Breast epithelium (tissue), 4 donors: ENCODE measurements around the gene SLC35E2B. TPM values are rescaled to one million over a fixed set of nuclear protein-coding genes. Genes with fewer than 3 reads are reported as not detected.
"Not testable (repeated sequence)": the region's sequence is repeated elsewhere in the genome, so short reads cannot be mapped to it uniquely, and the experiment has no call there.

ENCODE experiments used
- DNase-seq, 2 donors: peaks; one replicate each; pipeline ENCODE4 v3.0.0-alpha.2; 2019; ENCODE audit warnings: low spot score in 2 of 2
- H3K27ac ChIP-seq, 2 donors: fragments of 200-600 bp; sonication (generic) in 1 of 2; one replicate each; pipeline ENCODE4 v1.5.1; 2016 to 2019; ENCODE audit warnings: mild to moderate bottlenecking in 1 of 2
- H3K27me3 ChIP-seq, 2 donors: fragments of 200-600 bp; sonication (generic) in 1 of 2; one replicate each; pipeline versions ENCODE4 v1.5.1 to v1.6.0; 2017 to 2019; ENCODE audit warnings: control low read depth in 1 of 2, mild to moderate bottlenecking in 1 of 2
- H3K36me3 ChIP-seq: fragments of 200-600 bp; one replicate; pipeline ENCODE4 v1.5.1; 2019
- H3K4me1 ChIP-seq, 2 donors: fragments of 200-600 bp; sonication (generic); one replicate each; pipeline ENCODE4 v1.5.1; 2016 to 2019; ENCODE audit warnings: control low read depth in 1 of 2
- H3K4me3 ChIP-seq, 3 donors: fragments of 200-600 bp; sonication (generic); 1 replicate in 2 of 3; 2 replicates in 1 of 3; pipeline ENCODE4 v1.5.1; 2016 to 2019; ENCODE audit warnings: mild to moderate bottlenecking in 3 of 3, moderate library complexity in 2 of 3
- H3K9me3 ChIP-seq, 2 donors: fragments of 200-600 bp; sonication (generic) in 1 of 2; one replicate each; pipeline ENCODE4 v1.5.1; 2016 to 2019; ENCODE audit warnings: control low read depth in 1 of 2
- CTCF ChIP-seq, 3 donors: fragments of 450-650 bp; IDR thresholded peaks; one replicate each; pipeline ENCODE4 v1.5.1; 2016 to 2017; ENCODE audit warnings: antibody characterized with exemption in 3 of 3, mild to moderate bottlenecking in 3 of 3, moderate library complexity in 3 of 3
- POLR2A ChIP-seq: fragments of 450-650 bp; IDR thresholded peaks from one replicate; pipeline ENCODE4 v1.6.1; 2016; ENCODE audit warnings: antibody characterized with exemption, mild to moderate bottlenecking, moderate library complexity
- POLR2AphosphoS5 ChIP-seq, 3 donors: sonication (generic); formaldehyde crosslinking; IDR thresholded peaks; one replicate each; pipeline ENCODE4 v1.6.1; 2017; ENCODE audit warnings: antibody characterized with exemption in 3 of 3
- intact Hi-C: fragments of 100-400 bp; cut with DNase I; formaldehyde crosslinking; loops from one replicate; pipeline ENCODE4 v1.15.1; 2023; ENCODE audit warnings: low total_unique reads
- total RNA-seq, 3 donors: library from RNA; depleted of rRNA; stranded (reverse); fragments of >200 nt; gene quantifications; one replicate each; pipeline ENCODE4 v1.1.0, GENCODE V29; 2016

SLC35E2B gene
- total RNA-seq = 10 to 100 TPM; 37.3 to 96.4 (median 45.6) TPM

- intact Hi-C loops, H3K4me1 ChIP-seq, H3K27me3 ChIP-seq, H3K36me3 ChIP-seq, H3K9me3 ChIP-seq: not testable (repeated sequence)
- peak; percentile 91 to 97 for DNase-seq
- TF ChIP-seq POLR2AphosphoS5 (IDR thresholded peaks at IDR 0.05) (peak; percentile 31 to 79 (median 76)), CTCF (IDR thresholded peaks at IDR 0.05) (peak in 1 of 3 donors; percentile 60)
- Histone ChIP-seq H3K27ac (peak within 1 kb of the TSS; percentile 89), H3K4me3 (peak within 1 kb of the TSS; percentile 54 to 69 (median 62))
These were observed at the start of gene SLC35E2B for GRCh38 chr1:1692714-1693647. SLC35E2B (minus strand) TSS chr1:1692795; CDS start chr1:1676699, 16,096 bp downstream.

GRCh38 chr1:1741013-1741412, 48.4 kb upstream of the SLC35E2B start:
- H3K27me3 ChIP-seq, H3K4me3 ChIP-seq, H3K9me3 ChIP-seq, H3K36me3 ChIP-seq, DNase-seq, H3K4me1 ChIP-seq, intact Hi-C loops: not testable (repeated sequence)
- peak overlapping the region in 1 of 2 donors; percentile 71 for H3K27ac ChIP-seq

GRCh38 chr1:1738799-1739337, 46.3 kb upstream of the SLC35E2B start:
- H3K27me3 ChIP-seq, DNase-seq, H3K4me3 ChIP-seq, H3K9me3 ChIP-seq, H3K4me1 ChIP-seq, intact Hi-C loops, H3K36me3 ChIP-seq: not testable (repeated sequence)
- H3K27ac ChIP-seq = peak overlapping the region in 1 of 2 donors; percentile 28

GRCh38 chr1:1737675-1738590, 45.3 kb upstream of the SLC35E2B start:
- H3K27me3 ChIP-seq, H3K9me3 ChIP-seq, H3K4me3 ChIP-seq, H3K36me3 ChIP-seq, H3K27ac ChIP-seq, DNase-seq, H3K4me1 ChIP-seq, intact Hi-C loops: not testable (repeated sequence)

GRCh38 chr1:1732381-1732780, 39.8 kb upstream of the SLC35E2B start:
- no peaks in the 10 kb centered on the region for H3K36me3 ChIP-seq

More at GRCh38 chr1:1732381-1732780, 39.8 kb upstream of the SLC35E2B start:
- no peaks in the 10 kb centered on the region for H3K27me3 ChIP-seq
- H3K4me3 ChIP-seq = no peak overlapping the region
- no peak overlapping the region for H3K27ac ChIP-seq
- no peaks in the 10 kb centered on the region for H3K4me1 ChIP-seq
- TF ChIP-seq POLR2A (no peak), CTCF (IDR thresholded peaks at IDR 0.05) (no peak), POLR2AphosphoS5 (IDR thresholded peaks at IDR 0.05) (no peak)
- DNase-seq = no peak
- H3K9me3 ChIP-seq = no peaks in the 10 kb centered on the region
- intact Hi-C loops = no loop called here
